Measurements from ENCODE around the gene DMD. TPM values are rescaled to one million over a fixed set of nuclear protein-coding genes. Genes with fewer than 3 reads are reported as not detected.

Gene DMD
- total RNA-seq, 2 experiments from 2014 or later: 0.20 to 0.47 TPM

DNA sequence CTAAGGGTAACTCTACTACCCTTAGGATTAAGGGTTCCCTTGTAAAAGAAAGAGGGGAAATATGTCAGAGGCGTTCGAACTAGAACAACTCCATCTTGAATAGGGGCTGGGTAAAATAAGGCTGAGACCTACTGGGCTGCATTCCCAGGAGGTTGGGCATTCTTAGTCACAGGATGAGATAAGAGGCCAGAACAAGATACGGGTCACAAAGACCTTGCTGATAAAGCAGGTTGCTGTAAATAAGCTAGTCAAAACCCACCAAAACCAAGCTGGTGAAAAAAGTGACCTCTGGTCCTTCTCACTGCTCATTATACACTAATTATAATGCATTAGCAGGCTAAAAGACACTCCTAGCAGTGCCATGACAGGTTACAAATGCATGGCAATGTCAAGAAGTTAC lies 922.0 kb downstream of the DMD start:
- Mint-ChIP-seq H3K9me3 (peaks cover 2% of the 10 kb centered on the region), H3K27me3 (no peaks in the 10 kb centered on the region), H3K36me3 (ENCODE audit: low read depth) (no peaks in the 10 kb centered on the region), H3K27ac (no peak overlapping the region), H3K4me3 (no peak overlapping the region), H3K4me1 (ENCODE audit: low read depth) (no peaks in the 10 kb centered on the region)
- H3K36me3 ChIP-seq (ENCODE audit: insufficient read depth, low read length): no peaks in the 10 kb centered on the region
- no peak overlapping the region for H3K4me3 ChIP-seq (ENCODE audit: low read length)
- H3K27ac ChIP-seq (ENCODE audit: low read depth in 1 of 2, low read length in 2 of 2): no peak overlapping the region
- no peaks in the 10 kb centered on the region for H3K27me3 ChIP-seq (ENCODE audit: control insufficient read depth in 1 of 2, insufficient read depth in 2 of 2, low read length in 2 of 2)
- ATAC-seq (ENCODE audit: poor library complexity) (no peak), DNase-seq (no peak)
- intact Hi-C loops (cut with DNase I, micrococcal nuclease): no loop called here
- TF ChIP-seq, protein P1, sequence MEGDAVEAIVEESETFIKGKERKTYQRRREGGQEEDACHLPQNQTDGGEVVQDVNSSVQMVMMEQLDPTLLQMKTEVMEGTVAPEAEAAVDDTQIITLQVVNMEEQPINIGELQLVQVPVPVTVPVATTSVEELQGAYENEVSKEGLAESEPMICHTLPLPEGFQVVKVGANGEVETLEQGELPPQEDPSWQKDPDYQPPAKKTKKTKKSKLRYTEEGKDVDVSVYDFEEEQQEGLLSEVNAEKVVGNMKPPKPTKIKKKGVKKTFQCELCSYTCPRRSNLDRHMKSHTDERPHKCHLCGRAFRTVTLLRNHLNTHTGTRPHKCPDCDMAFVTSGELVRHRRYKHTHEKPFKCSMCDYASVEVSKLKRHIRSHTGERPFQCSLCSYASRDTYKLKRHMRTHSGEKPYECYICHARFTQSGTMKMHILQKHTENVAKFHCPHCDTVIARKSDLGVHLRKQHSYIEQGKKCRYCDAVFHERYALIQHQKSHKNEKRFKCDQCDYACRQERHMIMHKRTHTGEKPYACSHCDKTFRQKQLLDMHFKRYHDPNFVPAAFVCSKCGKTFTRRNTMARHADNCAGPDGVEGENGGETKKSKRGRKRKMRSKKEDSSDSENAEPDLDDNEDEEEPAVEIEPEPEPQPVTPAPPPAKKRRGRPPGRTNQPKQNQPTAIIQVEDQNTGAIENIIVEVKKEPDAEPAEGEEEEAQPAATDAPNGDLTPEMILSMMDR (IDR thresholded peaks at IDR 0.05): no peak
- ChIA-PET CTCF (no interaction called here), POLR2A (no interaction called here)
- H3K4me1 ChIP-seq (ENCODE audit: insufficient read depth, low read length): no peaks in the 10 kb centered on the region
- no peaks in the 10 kb centered on the region for H3K9me3 ChIP-seq (ENCODE audit: control insufficient read depth in 1 of 2, insufficient read depth in 1 of 2, low read length in 2 of 2)

DNA sequence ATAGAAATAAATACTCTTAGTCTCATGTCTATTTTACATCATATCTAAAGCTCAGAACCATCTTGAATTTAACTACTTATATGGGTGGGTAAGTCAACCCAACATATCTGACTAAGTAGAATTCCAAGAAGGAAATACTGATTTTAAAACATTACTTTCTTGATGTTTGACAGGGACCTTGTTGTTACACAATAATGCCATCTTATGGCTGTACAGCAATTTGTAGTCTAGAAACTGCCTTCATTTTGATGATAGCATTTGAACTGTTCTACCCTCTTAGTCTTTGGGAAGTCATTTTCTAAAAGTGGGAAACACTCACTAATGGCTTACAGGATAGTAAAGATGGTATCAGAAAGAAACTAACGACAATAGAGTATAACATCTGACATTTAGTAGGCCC lies 929.5 kb downstream of the DMD start:
- Mint-ChIP-seq H3K4me3 (no peak overlapping the region), H3K4me1 (ENCODE audit: low read depth) (no peaks in the 10 kb centered on the region), H3K27me3 (no peaks in the 10 kb centered on the region), H3K36me3 (ENCODE audit: low read depth) (no peaks in the 10 kb centered on the region), H3K27ac (no peak overlapping the region), H3K9me3 (no peaks in the 10 kb centered on the region)
- Histone ChIP-seq H3K4me3 (ENCODE audit: low read length) (no peak overlapping the region), H3K4me1 (ENCODE audit: insufficient read depth, low read length) (no peaks in the 10 kb centered on the region), H3K9me3 (ENCODE audit: control insufficient read depth in 1 of 2, insufficient read depth in 1 of 2, low read length in 2 of 2) (no peaks in the 10 kb centered on the region), H3K27me3 (ENCODE audit: control insufficient read depth in 1 of 2, insufficient read depth in 2 of 2, low read length in 2 of 2) (no peaks in the 10 kb centered on the region), H3K27ac (ENCODE audit: low read depth in 1 of 2, low read length in 2 of 2) (no peak overlapping the region), H3K36me3 (ENCODE audit: insufficient read depth, low read length) (no peaks in the 10 kb centered on the region)
- CTCF ChIA-PET: no interaction called here
- TF ChIP-seq, protein P1 (IDR thresholded peaks at IDR 0.05): no peak
- ATAC-seq (ENCODE audit: poor library complexity) (no peak), DNase-seq (no peak)
- POLR2A ChIA-PET: no interaction called here
- intact Hi-C loops (cut with DNase I, micrococcal nuclease): no loop called here

DNA sequence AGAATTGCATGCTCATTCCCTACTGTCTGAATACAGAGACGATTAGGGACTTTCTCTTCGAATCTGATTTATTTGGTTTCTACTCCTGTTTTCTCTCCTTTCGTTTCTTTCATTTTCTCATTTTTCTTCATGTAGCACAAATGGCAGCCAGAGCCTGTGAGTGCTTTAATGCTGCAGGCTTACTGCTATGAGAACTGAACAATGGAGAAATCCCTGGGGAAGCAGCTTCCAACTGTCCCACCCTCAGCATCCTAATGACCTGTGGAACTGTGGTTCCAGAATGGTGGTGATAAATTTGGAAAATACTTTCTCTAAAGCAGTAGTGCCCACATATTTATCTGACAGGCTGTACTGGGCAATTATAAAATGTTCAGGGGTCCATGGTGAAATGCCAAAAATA lies 930.4 kb downstream of the DMD start:
- no peak overlapping the region for H3K27ac ChIP-seq (ENCODE audit: low read depth in 1 of 2, low read length in 2 of 2)
- TF ChIP-seq, protein P1 (IDR thresholded peaks at IDR 0.05): no peak
- intact Hi-C loops (cut with DNase I, micrococcal nuclease): no loop called here
- Mint-ChIP-seq H3K9me3 (no peaks in the 10 kb centered on the region), H3K4me3 (no peak overlapping the region), H3K27me3 (no peaks in the 10 kb centered on the region), H3K36me3 (ENCODE audit: low read depth) (no peaks in the 10 kb centered on the region), H3K27ac (no peak overlapping the region), H3K4me1 (ENCODE audit: low read depth) (no peaks in the 10 kb centered on the region)
- H3K4me3 ChIP-seq (ENCODE audit: low read length): no peak overlapping the region
- H3K36me3 ChIP-seq (ENCODE audit: insufficient read depth, low read length): no peaks in the 10 kb centered on the region
- no peaks in the 10 kb centered on the region for H3K27me3 ChIP-seq (ENCODE audit: control insufficient read depth in 1 of 2, insufficient read depth in 2 of 2, low read length in 2 of 2)
- no peak for ATAC-seq (ENCODE audit: poor library complexity)
- no peaks in the 10 kb centered on the region for H3K9me3 ChIP-seq (ENCODE audit: control insufficient read depth in 1 of 2, insufficient read depth in 1 of 2, low read length in 2 of 2)
- H3K4me1 ChIP-seq (ENCODE audit: insufficient read depth, low read length): no peaks in the 10 kb centered on the region
- DNase-seq: no peak
- ChIA-PET CTCF (no interaction called here), POLR2A (no interaction called here)

All from CD4-positive, alpha-beta T cell (primary cell).